ENCODE measurements around the gene SMIM17.
"Not testable (repeated sequence)": the region's sequence is repeated elsewhere in the genome, so short reads cannot be mapped to it uniquely, and the experiment has no call there.

Gene SMIM17

DNA sequence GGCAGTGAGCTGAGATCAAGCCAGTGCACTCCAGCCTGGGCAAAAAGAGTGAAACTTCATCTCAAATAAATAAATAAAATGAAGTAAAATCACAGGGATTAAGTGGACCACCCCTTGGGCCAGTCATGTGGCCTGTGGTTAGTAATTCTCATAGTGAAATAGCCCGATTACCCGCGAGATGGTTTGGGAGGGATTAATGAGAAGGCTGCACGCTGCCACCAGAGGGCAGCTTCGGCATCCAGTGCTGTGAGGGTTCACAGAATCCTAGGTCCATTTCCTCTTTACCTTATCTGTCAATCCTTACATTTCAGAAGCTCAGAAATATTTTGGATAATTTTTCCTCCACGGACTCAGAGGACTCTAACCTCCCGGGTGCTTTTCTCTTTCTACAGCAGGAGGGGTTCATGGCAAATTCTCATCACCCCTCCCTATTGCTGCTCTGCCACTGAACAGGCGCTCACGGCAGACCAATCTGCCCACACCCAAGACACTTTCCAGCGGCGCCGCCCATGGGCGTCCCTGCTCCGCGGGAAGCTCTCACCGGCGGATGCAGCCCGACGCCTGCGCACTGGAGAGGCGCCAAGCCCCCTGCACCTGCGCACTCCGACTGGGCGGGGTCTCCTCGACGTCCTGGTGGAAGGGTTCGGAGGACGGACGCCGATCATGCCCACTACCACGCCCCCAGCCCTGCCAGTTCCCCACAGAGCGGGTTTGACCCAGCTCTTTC lies 17.6 kb downstream of the SMIM17 start:
- DNase-seq: no peak

- no peak for DNase-seq
Measured at GRCh38 chr19:56661248-56661647, 18.3 kb downstream of the SMIM17 start.

- DNase-seq: no peak
Measured at GRCh38 chr19:56663931-56664500, 21.1 kb downstream of the SMIM17 start.

GRCh38 chr19:56664511-56664910 lies 21.6 kb downstream of the SMIM17 start:
- no peak for DNase-seq

- no peak for DNase-seq
Measured at GRCh38 chr19:56667311-56667870, 24.4 kb downstream of the SMIM17 start.

GRCh38 chr19:56668676-56669075 lies 25.7 kb downstream of the SMIM17 start:
- no peak for DNase-seq

DNA sequence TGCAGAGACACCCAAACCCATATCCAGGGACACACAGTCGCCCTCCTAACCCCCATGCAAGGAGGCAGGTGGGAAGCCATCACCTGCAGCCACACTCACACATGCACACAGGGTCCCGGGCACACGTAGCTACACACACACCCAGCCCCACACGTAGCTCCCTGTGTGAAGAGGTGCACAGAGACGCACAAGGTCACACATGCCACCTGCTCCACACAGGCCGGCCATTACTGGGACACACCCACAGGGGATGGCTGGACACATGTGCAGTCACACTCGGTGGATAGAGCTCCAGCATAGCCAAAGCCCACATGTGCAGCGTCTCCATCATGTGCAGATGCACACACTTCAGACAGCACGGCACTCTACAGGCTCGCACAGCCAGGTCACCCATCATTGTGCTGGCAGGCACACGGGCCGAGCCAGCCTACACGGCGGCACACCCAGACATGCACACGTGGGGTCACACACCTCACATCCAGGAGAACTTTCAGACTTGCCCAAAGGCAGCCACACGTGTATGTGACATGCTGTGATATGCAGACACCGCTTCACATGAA lies 27.5 kb downstream of the SMIM17 start:
- DNase-seq: no peak

- DNase-seq: no peak
Measured at GRCh38 chr19:56670961-56671612, 28.1 kb downstream of the SMIM17 start.

DNA sequence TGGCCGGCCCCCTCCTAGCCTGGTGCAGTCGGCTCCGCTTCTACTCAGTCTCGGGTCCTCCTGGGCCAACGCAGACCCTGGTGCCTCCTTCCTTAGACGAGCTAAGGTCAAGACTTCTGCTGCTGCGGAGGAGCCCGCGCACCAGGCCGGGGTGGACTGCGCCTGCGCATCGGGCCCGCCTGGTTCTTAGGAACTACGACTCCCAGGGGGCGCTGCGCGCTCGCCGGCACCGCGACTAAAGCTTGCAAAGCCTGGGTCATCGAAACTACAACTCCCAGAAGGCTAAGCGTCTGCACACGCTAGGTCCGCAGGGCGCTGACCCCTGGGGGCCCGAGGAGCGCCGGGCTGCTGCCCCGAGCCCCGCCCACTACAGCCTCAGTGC lies 28.6 kb downstream of the SMIM17 start, which contains the start of gene ZNF835:
Gene ZNF835, minus strand, starts transcription at position 145 of the 382 bp plus-strand sequence. CDS start 6,559 bp downstream, outside the sequence.
- DNase-seq: peak; percentile 69 to 73

- DNase-seq: not testable (repeated sequence)
Measured at GRCh38 chr19:56672610-56673009, 29.7 kb downstream of the SMIM17 start.

DNA sequence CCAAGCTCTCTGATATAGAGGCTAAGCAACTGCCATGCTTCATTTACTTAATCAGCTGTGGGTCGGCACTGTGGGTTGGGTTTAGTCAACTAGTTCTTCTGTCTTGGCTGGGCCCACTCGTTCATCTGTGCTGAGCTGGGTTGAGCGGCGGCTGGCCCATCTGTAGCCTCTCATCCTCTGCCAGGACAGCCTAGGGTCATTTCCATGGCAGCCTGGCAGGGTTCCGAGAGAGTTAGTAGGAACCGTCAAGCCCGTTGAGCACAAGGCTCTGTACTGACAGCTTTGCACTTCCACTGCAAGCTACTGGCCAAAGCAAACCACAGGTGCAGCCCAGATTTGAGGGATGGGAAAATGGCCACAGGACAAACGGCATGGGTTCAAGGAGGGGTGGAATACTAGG lies 35.2 kb downstream of the SMIM17 start:
- no peak for DNase-seq

- DNase-seq: no peak
Measured at GRCh38 chr19:56681702-56682101, 38.7 kb downstream of the SMIM17 start.

- DNase-seq: no peak
Measured at GRCh38 chr19:56683116-56683515, 40.2 kb downstream of the SMIM17 start.

DNA sequence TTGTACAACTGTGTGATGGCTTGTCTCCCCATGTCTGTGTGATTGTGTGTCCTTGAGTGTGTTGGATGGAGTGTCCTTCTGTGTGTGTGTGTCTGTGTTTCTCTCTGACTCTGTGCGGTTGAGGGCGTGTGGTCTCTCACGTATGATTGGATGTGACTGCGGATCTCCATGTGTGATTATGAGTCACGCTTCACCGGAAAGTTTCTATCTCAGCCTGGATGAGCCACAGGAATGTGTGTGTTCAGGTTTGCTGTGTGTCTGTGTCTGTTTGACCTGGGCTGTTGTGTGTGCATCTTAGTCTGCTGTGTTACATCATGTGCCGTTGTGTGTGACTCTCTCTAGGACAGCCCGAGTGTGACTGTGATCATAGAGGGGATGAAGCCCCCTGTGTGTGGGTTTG lies 44.1 kb downstream of the SMIM17 start:
- DNase-seq: no peak

DNA sequence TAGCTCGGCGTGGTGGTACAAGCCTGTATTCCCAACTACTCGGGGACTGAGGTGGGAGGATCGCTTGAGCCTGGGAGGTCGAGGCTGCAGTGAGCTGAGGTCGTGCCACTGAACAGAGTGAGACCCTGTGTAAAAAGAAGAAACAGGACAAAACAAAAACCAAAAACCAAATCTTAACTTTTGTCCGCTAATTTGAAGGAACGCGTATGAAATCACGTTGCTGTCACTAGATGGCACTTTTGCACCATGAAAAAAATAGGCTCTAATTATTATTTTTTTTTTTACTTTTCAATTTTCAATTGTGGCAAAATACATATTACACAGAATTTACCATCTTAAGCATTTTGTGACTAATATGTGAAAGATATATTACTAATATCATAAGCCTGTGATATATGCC lies 46.2 kb downstream of the SMIM17 start:
- no peak for DNase-seq

- no peak for DNase-seq
Measured at GRCh38 chr19:56690670-56691069, 47.7 kb downstream of the SMIM17 start.

GRCh38 chr19:56692206-56692895 lies 49.4 kb downstream of the SMIM17 start:
- no peak for DNase-seq

GRCh38 chr19:56699552-56699951 lies 56.6 kb downstream of the SMIM17 start:
- DNase-seq: no peak

DNA sequence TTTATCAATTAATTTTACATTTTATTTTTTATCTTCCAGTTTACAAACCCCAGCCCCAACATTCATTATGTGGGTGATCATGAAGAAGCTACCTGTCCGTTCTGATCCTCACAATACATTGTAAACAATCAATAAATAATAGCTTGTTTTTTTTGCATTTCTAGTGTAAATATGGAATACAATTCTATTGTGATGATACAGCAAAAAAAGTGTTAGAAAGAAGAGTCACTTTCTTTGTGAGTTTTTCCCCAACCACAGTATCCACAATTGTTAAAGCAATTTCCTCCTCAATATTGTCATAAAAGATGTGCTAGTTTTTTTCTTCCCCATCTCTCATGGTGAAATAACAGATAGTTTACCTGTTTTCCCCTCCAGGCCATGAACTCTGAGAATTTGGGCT lies 58.9 kb downstream of the SMIM17 start:
- no peak for DNase-seq

- DNase-seq: no peak
Measured at GRCh38 chr19:56705939-56706338, 63.0 kb downstream of the SMIM17 start.

All from activated CD4-positive, alpha-beta T cell treated with anti-CD3 and anti-CD28 coated beads, Interleukin-2, amount 50 U/mL, for 4 hours (primary cell).